ENCODE results near the gene ERMAP. TPM values are rescaled to one million over a fixed set of nuclear protein-coding genes. Genes with fewer than 3 reads are reported as not detected.

ERMAP gene, protein sequence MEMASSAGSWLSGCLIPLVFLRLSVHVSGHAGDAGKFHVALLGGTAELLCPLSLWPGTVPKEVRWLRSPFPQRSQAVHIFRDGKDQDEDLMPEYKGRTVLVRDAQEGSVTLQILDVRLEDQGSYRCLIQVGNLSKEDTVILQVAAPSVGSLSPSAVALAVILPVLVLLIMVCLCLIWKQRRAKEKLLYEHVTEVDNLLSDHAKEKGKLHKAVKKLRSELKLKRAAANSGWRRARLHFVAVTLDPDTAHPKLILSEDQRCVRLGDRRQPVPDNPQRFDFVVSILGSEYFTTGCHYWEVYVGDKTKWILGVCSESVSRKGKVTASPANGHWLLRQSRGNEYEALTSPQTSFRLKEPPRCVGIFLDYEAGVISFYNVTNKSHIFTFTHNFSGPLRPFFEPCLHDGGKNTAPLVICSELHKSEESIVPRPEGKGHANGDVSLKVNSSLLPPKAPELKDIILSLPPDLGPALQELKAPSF
- total RNA-seq = 21.7 and 29.2 TPM in 2 replicates

DNA sequence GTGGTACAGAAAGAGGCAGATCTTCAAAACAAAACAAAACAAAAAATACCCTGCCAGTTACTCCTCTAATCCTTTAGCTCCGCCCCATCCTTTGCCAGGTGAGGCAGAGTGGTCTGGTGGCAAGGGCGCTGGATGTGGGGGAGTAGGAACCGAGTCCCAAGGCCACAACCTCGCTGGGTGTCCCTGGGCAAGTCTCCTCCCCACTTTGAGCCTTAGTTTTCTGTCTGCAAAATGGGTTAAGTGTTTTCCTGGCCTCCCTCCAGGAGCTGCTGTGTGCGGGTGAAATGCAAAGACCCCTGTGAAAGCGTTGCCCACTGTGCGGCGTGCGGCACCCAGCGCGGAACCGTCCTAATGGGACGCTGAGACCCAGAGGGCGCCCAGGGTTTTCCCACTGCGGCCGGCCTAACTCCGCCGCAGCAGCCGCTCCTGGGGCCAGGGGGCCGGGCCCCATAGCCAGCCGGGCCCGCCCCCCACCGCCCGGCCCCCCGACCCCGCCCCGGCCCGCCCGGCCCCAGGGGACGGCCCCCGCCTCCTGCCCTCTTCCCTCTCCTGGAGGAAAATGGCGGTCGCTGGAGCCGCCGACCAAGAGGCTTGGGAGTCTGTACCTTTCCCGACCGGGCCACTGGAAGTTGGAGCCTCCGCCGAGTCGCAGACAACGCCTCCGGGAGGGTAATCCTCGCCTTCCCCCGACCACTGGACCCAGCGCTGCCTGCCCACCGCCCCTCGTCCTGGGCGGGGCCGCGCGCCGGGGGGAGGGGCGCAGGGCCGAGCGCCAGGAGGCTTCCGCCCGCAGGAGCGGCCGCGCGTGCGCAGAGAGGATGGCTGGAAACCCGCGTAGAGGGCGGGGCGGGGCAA, at the start of gene ERMAP, which contains the start of gene SVBP:
Gene ERMAP (plus strand): TSS at position 538 of the 855 bp plus-strand sequence. CDS start 13,327 bp downstream, outside the sequence.
Gene SVBP (minus strand): TSS at position 813 of the 855 bp plus-strand sequence. CDS start 853 bp downstream, outside the sequence.
- Histone ChIP-seq H3K9me3 (ENCODE audit: low read depth, low read length) (no peaks in the 10 kb centered on the region), H3K27me3 (ENCODE audit: insufficient read depth, low read length) (no peaks in the 10 kb centered on the region)

DNA sequence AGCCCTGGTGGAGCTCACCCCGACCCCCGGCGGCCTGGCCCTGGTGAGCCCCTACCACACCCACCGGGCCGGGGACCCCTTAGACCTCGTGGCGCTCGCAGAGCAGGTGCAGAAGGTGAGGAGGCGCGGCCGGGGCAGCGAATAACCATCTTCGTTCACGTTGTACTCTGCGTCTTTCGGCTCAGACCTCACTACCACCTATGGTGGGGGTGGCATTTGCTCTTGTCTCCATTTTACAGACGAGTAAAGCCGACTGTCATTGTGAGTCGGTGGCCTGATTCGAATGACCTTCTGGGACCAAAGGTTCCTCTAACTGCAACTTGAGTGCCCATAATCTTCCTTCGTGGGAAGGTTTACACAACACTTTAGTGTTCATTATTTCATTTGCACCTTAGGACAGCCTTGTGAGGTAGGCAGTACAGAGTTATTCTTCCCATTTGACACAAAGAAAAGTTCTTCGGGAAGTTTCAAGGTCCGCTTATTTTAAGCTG, 49.4 kb upstream of the ERMAP start:
- Histone ChIP-seq H3K27ac (ENCODE audit: low read depth, low read length) (peak overlapping the region; percentile 80), H2AFZ (ENCODE audit: low read length) (peak overlapping the region; percentile 97), H3K27me3 (ENCODE audit: insufficient read depth, low read length) (no peaks in the 10 kb centered on the region), H3K79me2 (ENCODE audit: insufficient read depth, low read length) (peaks cover 94% of the 10 kb centered on the region), H3K4me2 (ENCODE audit: insufficient read depth, low read length) (peak overlapping the region; percentile 96), H3K9me3 (ENCODE audit: low read depth, low read length) (no peaks in the 10 kb centered on the region), H4K20me1 (ENCODE audit: insufficient read depth, low read length) (peaks cover 23% of the 10 kb centered on the region), H3K36me3 (ENCODE audit: insufficient read depth, low read length) (peaks cover 4% of the 10 kb centered on the region), H3K4me3 (ENCODE audit: insufficient read depth, low read length) (peak overlapping the region; percentile 99), H3K4me1 (ENCODE audit: insufficient read depth, low read length) (peaks cover 20% of the 10 kb centered on the region)
- no peak for DNase-seq (ENCODE audit: insufficient read length, low spot score, missing footprints)
- TF ChIP-seq, protein P1, sequence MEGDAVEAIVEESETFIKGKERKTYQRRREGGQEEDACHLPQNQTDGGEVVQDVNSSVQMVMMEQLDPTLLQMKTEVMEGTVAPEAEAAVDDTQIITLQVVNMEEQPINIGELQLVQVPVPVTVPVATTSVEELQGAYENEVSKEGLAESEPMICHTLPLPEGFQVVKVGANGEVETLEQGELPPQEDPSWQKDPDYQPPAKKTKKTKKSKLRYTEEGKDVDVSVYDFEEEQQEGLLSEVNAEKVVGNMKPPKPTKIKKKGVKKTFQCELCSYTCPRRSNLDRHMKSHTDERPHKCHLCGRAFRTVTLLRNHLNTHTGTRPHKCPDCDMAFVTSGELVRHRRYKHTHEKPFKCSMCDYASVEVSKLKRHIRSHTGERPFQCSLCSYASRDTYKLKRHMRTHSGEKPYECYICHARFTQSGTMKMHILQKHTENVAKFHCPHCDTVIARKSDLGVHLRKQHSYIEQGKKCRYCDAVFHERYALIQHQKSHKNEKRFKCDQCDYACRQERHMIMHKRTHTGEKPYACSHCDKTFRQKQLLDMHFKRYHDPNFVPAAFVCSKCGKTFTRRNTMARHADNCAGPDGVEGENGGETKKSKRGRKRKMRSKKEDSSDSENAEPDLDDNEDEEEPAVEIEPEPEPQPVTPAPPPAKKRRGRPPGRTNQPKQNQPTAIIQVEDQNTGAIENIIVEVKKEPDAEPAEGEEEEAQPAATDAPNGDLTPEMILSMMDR (IDR thresholded peaks at IDR 0.05; ENCODE audit: extremely low read depth, low read depth, low read length) = no peak

More for the DNA sequence above, at the start of gene ERMAP, which contains the start of gene SVBP:
- Histone ChIP-seq H3K36me3 (ENCODE audit: insufficient read depth, low read length) (no peaks in the 10 kb centered on the region), H3K27ac (ENCODE audit: low read depth, low read length) (peak within 1 kb of the TSS; percentile 89), H3K4me3 (ENCODE audit: insufficient read depth, low read length) (peak within 1 kb of the TSS; percentile 91), H3K4me1 (ENCODE audit: insufficient read depth, low read length) (peaks cover 17% of the 10 kb centered on the region), H4K20me1 (ENCODE audit: insufficient read depth, low read length) (no peaks in the 10 kb centered on the region), H2AFZ (ENCODE audit: low read length) (peak within 1 kb of the TSS; percentile 92), H3K79me2 (ENCODE audit: insufficient read depth, low read length) (peaks cover 18% of the 10 kb centered on the region), H3K4me2 (ENCODE audit: insufficient read depth, low read length) (peak within 1 kb of the TSS; percentile 95)
- DNase-seq (ENCODE audit: insufficient read length, low spot score, missing footprints) = peak; percentile 98
- TF ChIP-seq, protein P1 (IDR thresholded peaks at IDR 0.05; ENCODE audit: extremely low read depth, low read depth, low read length) = no peak

DNA sequence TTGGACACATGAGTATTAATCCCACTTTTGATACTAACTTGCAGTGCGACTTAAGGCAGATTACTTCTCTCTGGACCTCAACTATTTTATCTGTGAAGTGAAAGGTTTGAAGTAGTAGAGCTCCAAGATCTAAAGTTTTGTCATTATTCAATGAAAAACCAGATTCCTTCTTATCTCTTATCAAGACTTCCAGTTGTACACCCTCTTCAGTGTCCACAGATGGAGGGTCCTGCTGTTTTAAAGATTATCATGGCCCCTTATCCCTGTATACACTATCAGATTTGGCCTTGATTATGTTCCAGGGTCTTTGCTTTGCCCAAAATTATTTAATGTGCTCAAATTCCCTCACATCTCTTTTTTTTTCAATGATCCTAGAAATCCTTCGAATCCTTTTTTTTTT, 48.8 kb upstream of the ERMAP start:
- peak overlapping the region; percentile 99 for H3K4me3 ChIP-seq (ENCODE audit: insufficient read depth, low read length)
- H3K4me2 ChIP-seq (ENCODE audit: insufficient read depth, low read length) = peak overlapping the region; percentile 96
- no peak for DNase-seq (ENCODE audit: insufficient read length, low spot score, missing footprints)
- H3K79me2 ChIP-seq (ENCODE audit: insufficient read depth, low read length) = peaks cover 93% of the 10 kb centered on the region
- no peaks in the 10 kb centered on the region for H3K27me3 ChIP-seq (ENCODE audit: insufficient read depth, low read length)
- peaks cover 20% of the 10 kb centered on the region for H4K20me1 ChIP-seq (ENCODE audit: insufficient read depth, low read length)
- TF ChIP-seq, protein P1 (IDR thresholded peaks at IDR 0.05; ENCODE audit: extremely low read depth, low read depth, low read length) = no peak
- peak overlapping the region; percentile 80 for H3K27ac ChIP-seq (ENCODE audit: low read depth, low read length)
- H3K9me3 ChIP-seq (ENCODE audit: low read depth, low read length) = no peaks in the 10 kb centered on the region
- peaks cover 4% of the 10 kb centered on the region for H3K36me3 ChIP-seq (ENCODE audit: insufficient read depth, low read length)
- H3K4me1 ChIP-seq (ENCODE audit: insufficient read depth, low read length) = peaks cover 20% of the 10 kb centered on the region
- peak overlapping the region; percentile 97 for H2AFZ ChIP-seq (ENCODE audit: low read length)

Measured in osteoblast (primary cell).